CD4-positive, alpha-beta T cell (primary cell): ENCODE results near the gene HLA-B. TPM values are rescaled to one million over a fixed set of nuclear protein-coding genes. Genes with fewer than 3 reads are reported as not detected.

Source experiments
- ATAC-seq: fragments of 200-7000 bp; cut with Tn5 transposase; one replicate; pipeline ENCODE4 v1.10.0; 2022; ENCODE audit warnings: mild to moderate bottlenecking; ENCODE audit not compliant: poor library complexity
- CTCF ChIA-PET: fragments of 350-600 bp; sonication (Branson Sonifier 250); formaldehyde crosslinking; loops from one replicate; lab custom pipeline; 2021; ENCODE audit warnings: antibody characterized with exemption, inconsistent platforms; lab: Charles Lee
- POLR2A ChIA-PET: fragments of 350-600 bp; sonication (Branson Sonifier 250); formaldehyde crosslinking; loops from one replicate; lab custom pipeline; 2021; ENCODE audit warnings: antibody characterized with exemption, inconsistent platforms; lab: Charles Lee
- DNase-seq, 14 experiments: peaks; one replicate each; pipeline ENCODE4 v3.0.0-alpha.2; 2013 to 2020; ENCODE audit warnings: mixed read lengths in 2 of 14
- H3K27ac ChIP-seq, 2 donors: one replicate each; pipeline versions ENCODE4 v1.5.1 to v1.7.0; 2013; ENCODE audit warnings: low read length in 2 of 2, low read depth in 1 of 2, mild to moderate bottlenecking in 1 of 2
- H3K27me3 ChIP-seq, 2 experiments: 1 replicate in 1 of 2; 2 replicates in 1 of 2; pipeline versions ENCODE4 v1.6.1 to v1.7.0; 2013; ENCODE audit warnings: low read length in 2 of 2, control low read depth in 1 of 2, mild to moderate bottlenecking in 1 of 2, moderate library complexity in 1 of 2; ENCODE audit not compliant: insufficient read depth in 2 of 2, control insufficient read depth in 1 of 2
- H3K36me3 ChIP-seq: one replicate; pipeline ENCODE4 v1.6.1; 2013; ENCODE audit warnings: low read length, control low read depth; ENCODE audit not compliant: insufficient read depth
- H3K4me1 ChIP-seq: one replicate; pipeline ENCODE4 v1.6.1; 2013; ENCODE audit warnings: low read length, control low read depth; ENCODE audit not compliant: insufficient read depth
- H3K4me3 ChIP-seq: one replicate; pipeline ENCODE4 v1.5.1; 2013; ENCODE audit warnings: mild to moderate bottlenecking, low read length, moderate library complexity
- H3K9me3 ChIP-seq, 2 experiments: 1 replicate in 1 of 2; 2 replicates in 1 of 2; pipeline versions ENCODE4 v1.6.1 to v1.7.0; 2013; ENCODE audit warnings: low read length in 2 of 2, mild to moderate bottlenecking in 2 of 2, control low read depth in 1 of 2, moderate library complexity in 1 of 2; ENCODE audit not compliant: control insufficient read depth in 1 of 2, insufficient read depth in 1 of 2
- H3K27ac Mint-ChIP-seq: one replicate; pipeline ENCODE4 v1.8.0; 2020; ENCODE audit warnings: mixed read lengths
- H3K27me3 Mint-ChIP-seq: one replicate; pipeline ENCODE4 v1.8.0; 2021; ENCODE audit warnings: mixed read lengths
- H3K36me3 Mint-ChIP-seq: one replicate; pipeline ENCODE4 v1.8.0; 2021; ENCODE audit warnings: low read depth, mixed read lengths
- H3K4me1 Mint-ChIP-seq: one replicate; pipeline ENCODE4 v1.8.0; 2021; ENCODE audit warnings: low read depth, mixed read lengths
- H3K4me3 Mint-ChIP-seq: one replicate; pipeline ENCODE4 v1.8.0; 2020; ENCODE audit warnings: mild to moderate bottlenecking, mixed read lengths
- H3K9me3 Mint-ChIP-seq: one replicate; pipeline ENCODE4 v1.8.0; 2020; ENCODE audit warnings: mixed read lengths
- CTCF ChIP-seq: fragments of 200-600 bp; IDR thresholded peaks from one replicate; pipeline ENCODE4 v1.8.0; 2022; ENCODE audit warnings: antibody characterized with exemption, mild to moderate bottlenecking
- intact Hi-C, 2 experiments: fragments of 100-400 bp; cut with DNase I in 1 of 2; cut with micrococcal nuclease in 1 of 2; formaldehyde crosslinking; loops; one replicate each; pipeline versions ENCODE4 v1.15.1 to v1.9.0; 2023 to 2025; cut with DNase I, micrococcal nuclease
- total RNA-seq, 174 experiments: library from RNA in 2 of 174; stranded (reverse) in 2 of 174; gene quantifications; one replicate each; pipeline ENCODE4 v1.2.3 and lab custom pipeline; 2021 to 2026

The HLA-B gene
- total RNA-seq, 2 experiments from 2014 or later = 6,758 to 7,013 TPM

GRCh38 chr6:31354864-31355582 is 2.0 kb downstream of the HLA-B start:
- ChIA-PET CTCF (interaction anchor here (1.3 kb wide), 1 partner anchor 12 kb away, joined by 4 read pairs; no protein-coding TSS in a partner anchor), POLR2A (interaction anchor here (0.7 to 5.2 kb wide), 9 partner anchors 8 to 216 kb away, joined by 3 to 52 read pairs (median 6); partner anchors contain the start of genes HLA-C and PSORS1C2)
- Histone ChIP-seq H3K36me3 (peaks cover 51% of the 10 kb centered on the region), H3K27ac (peak overlapping the region; percentile 60 to 68), H3K9me3 (no peaks in the 10 kb centered on the region), H3K4me1 (peaks cover 60% of the 10 kb centered on the region), H3K4me3 (peak overlapping the region; percentile 76), H3K27me3 (no peaks in the 10 kb centered on the region)
- TF ChIP-seq CTCF = no peak
- peaks cover 68% of the 10 kb centered on the region for H3K36me3 Mint-ChIP-seq
- peak in 5 of 14 experiments; percentile 5 to 44 (median 41) for DNase-seq
- H3K27ac Mint-ChIP-seq = peak overlapping the region; percentile 100
- no peaks in the 10 kb centered on the region for H3K9me3 Mint-ChIP-seq
- intact Hi-C loops = no loop called here
- H3K4me1 Mint-ChIP-seq = peaks cover 90% of the 10 kb centered on the region
- no peak for ATAC-seq
- peak overlapping the region; percentile 68 for H3K4me3 Mint-ChIP-seq
- peaks cover 5% of the 10 kb centered on the region for H3K27me3 Mint-ChIP-seq

GRCh38 chr6:31354158-31354863 is 2.7 kb downstream of the HLA-B start:
- DNase-seq = peak in 5 of 14 experiments; percentile 31 to 54 (median 47)
- Histone ChIP-seq H3K27me3 (no peaks in the 10 kb centered on the region), H3K9me3 (no peaks in the 10 kb centered on the region), H3K36me3 (peaks cover 51% of the 10 kb centered on the region), H3K4me1 (peaks cover 57% of the 10 kb centered on the region), H3K4me3 (peak overlapping the region; percentile 76), H3K27ac (peak overlapping the region; percentile 5 to 37)
- Mint-ChIP-seq H3K4me3 (peak overlapping the region; percentile 68), H3K27me3 (peaks cover 5% of the 10 kb centered on the region), H3K9me3 (no peaks in the 10 kb centered on the region), H3K36me3 (peaks cover 68% of the 10 kb centered on the region), H3K27ac (peak overlapping the region; percentile 100), H3K4me1 (peaks cover 83% of the 10 kb centered on the region)
- intact Hi-C loops = no loop called here
- no peak for ATAC-seq
- POLR2A ChIA-PET = interaction anchor here (0.6 to 5.2 kb wide), 14 partner anchors 9 to 430 kb away, joined by 3 to 52 read pairs (median 4); partner anchors contain the start of genes HLA-C and PSORS1C2
- TF ChIP-seq CTCF = no peak
- CTCF ChIA-PET = interaction anchor here (1.0 to 1.5 kb wide), 3 partner anchors 12 to 157 kb away, joined by 4 to 8 read pairs (median 5); no protein-coding TSS in a partner anchor

- Mint-ChIP-seq H3K4me1 (peaks cover 74% of the 10 kb centered on the region), H3K9me3 (no peaks in the 10 kb centered on the region), H3K36me3 (peaks cover 66% of the 10 kb centered on the region), H3K27ac (peak overlapping the region; percentile 100), H3K27me3 (peaks cover 5% of the 10 kb centered on the region), H3K4me3 (peak overlapping the region; percentile 68)
- Histone ChIP-seq H3K4me1 (peaks cover 53% of the 10 kb centered on the region), H3K4me3 (peak overlapping the region; percentile 76), H3K9me3 (no peaks in the 10 kb centered on the region), H3K27ac (peak overlapping the region in 1 of 2 donors; percentile 37), H3K36me3 (peaks cover 51% of the 10 kb centered on the region), H3K27me3 (no peaks in the 10 kb centered on the region)
- ATAC-seq (no peak), DNase-seq (peak in 4 of 14 experiments; percentile 12 to 58 (median 46))
- TF ChIP-seq CTCF = no peak
- ChIA-PET CTCF (interaction anchor here (1.0 to 1.5 kb wide), 2 partner anchors 13 to 157 kb away, joined by 5 to 8 read pairs; no protein-coding TSS in a partner anchor), POLR2A (interaction anchor here (0.6 to 5.2 kb wide), 16 partner anchors 9 to 567 kb away, joined by 3 to 52 read pairs (median 4); partner anchors contain the start of genes CCHCR1 and HLA-C)
- intact Hi-C loops = no loop called here
Measured at GRCh38 chr6:31353384-31353945, 3.5 kb downstream of the HLA-B start.
